OCI-LY1 (cell line): ENCODE results near the gene GTF3C1.

Experiments used
- H2AFZ ChIP-seq: fragments of 200-600 bp; sonication (generic), shearing (Covaris generic); 2 replicates; pipeline ENCODE4 v1.6.0; 2014; ENCODE audit warnings: antibody characterized with exemption, mild to moderate bottlenecking, low read length
- H3F3A ChIP-seq: fragments of 200-600 bp; sonication (generic), shearing (Covaris generic); 2 replicates; pipeline ENCODE4 v1.6.0; 2014; ENCODE audit warnings: mild to moderate bottlenecking, antibody characterized with exemption, low read length, moderate library complexity; ENCODE audit not compliant: insufficient read depth
- H3K27ac ChIP-seq: fragments of 200-600 bp; sonication (generic); 2 replicates; pipeline ENCODE4 v1.5.1; 2014; ENCODE audit warnings: low read length, mixed run types, mild to moderate bottlenecking, low read depth; ENCODE audit not compliant: poor library complexity, severe bottlenecking
- H3K27me3 ChIP-seq: fragments of 200-600 bp; sonication (generic); 2 replicates; pipeline ENCODE4 v1.6.0; 2014; ENCODE audit warnings: antibody characterized with exemption, mild to moderate bottlenecking, low read length, moderate library complexity; ENCODE audit not compliant: insufficient read depth
- H3K36me3 ChIP-seq: fragments of 200-600 bp; sonication (generic); 2 replicates; pipeline ENCODE4 v1.6.1; 2014; ENCODE audit warnings: mild to moderate bottlenecking, antibody characterized with exemption, low read length, moderate library complexity, mixed read lengths; ENCODE audit not compliant: insufficient read depth
- H3K4me1 ChIP-seq: fragments of 200-600 bp; sonication (generic); 2 replicates; pipeline ENCODE4 v1.5.1; 2014; ENCODE audit warnings: mild to moderate bottlenecking, low read length, moderate library complexity; ENCODE audit not compliant: insufficient read depth, severe bottlenecking
- H3K4me2 ChIP-seq: fragments of 200-600 bp; sonication (generic), shearing (Covaris generic); 2 replicates; pipeline ENCODE4 v1.6.1; 2014; ENCODE audit warnings: low read length
- H3K4me3 ChIP-seq: fragments of 200-600 bp; sonication (generic); 2 replicates; pipeline ENCODE4 v1.5.1; 2014; ENCODE audit warnings: low read length, low read depth, mild to moderate bottlenecking, mixed read lengths; ENCODE audit not compliant: poor library complexity, severe bottlenecking
- H3K79me2 ChIP-seq: fragments of 200-600 bp; shearing (Covaris generic); 2 replicates; pipeline ENCODE4 v1.6.1; 2016; ENCODE audit warnings: mixed run types, low read length, mixed read lengths; ENCODE audit not compliant: insufficient read depth
- H3K9ac ChIP-seq: fragments of 200-600 bp; sonication (generic), shearing (Covaris generic); 2 replicates; pipeline ENCODE4 v1.6.1; 2014; ENCODE audit warnings: mild to moderate bottlenecking, low read length, mixed read lengths
- H3K9me2 ChIP-seq: fragments of 200-600 bp; sonication (generic), shearing (Covaris generic); 2 replicates; pipeline ENCODE4 v1.6.1; 2014; ENCODE audit warnings: low read depth, mild to moderate bottlenecking, low read length, mixed read lengths
- H3K9me3 ChIP-seq: fragments of 200-600 bp; shearing (Covaris generic); 2 replicates; pipeline ENCODE4 v1.6.1; 2014; ENCODE audit warnings: low read length, mixed read lengths
- H4K20me1 ChIP-seq: fragments of 200-600 bp; sonication (generic), shearing (Covaris generic); 2 replicates; pipeline ENCODE4 v1.6.0; 2016; ENCODE audit warnings: mild to moderate bottlenecking, low read length; ENCODE audit not compliant: insufficient read depth
- CTCF ChIP-seq: fragments of 200-600 bp; sonication (generic), shearing (Covaris generic); IDR thresholded peaks from 2 replicates; pipeline ENCODE4 v1.5.1; 2017; ENCODE audit warnings: mild to moderate bottlenecking, antibody characterized with exemption, low read length, moderate library complexity, mixed read lengths
- EZH2 ChIP-seq: fragments of 200-600 bp; sonication (generic), shearing (Covaris generic); IDR thresholded peaks from 2 replicates; pipeline ENCODE4 v1.8.0; 2017; ENCODE audit warnings: borderline replicate concordance, mixed run types, mild to moderate bottlenecking, antibody characterized with exemption, low read length, moderate library complexity, mixed read lengths

Gene GTF3C1

GRCh38 chr16:27462846-27463682 is 86.6 kb downstream of the GTF3C1 start:
- no peaks in the 10 kb centered on the region for H4K20me1 ChIP-seq
- H3K4me3 ChIP-seq = no peak overlapping the region
- H3K4me2 ChIP-seq = no peak overlapping the region
- no peaks in the 10 kb centered on the region for H3F3A ChIP-seq
- no peak for TF ChIP-seq EZH2
- no peaks in the 10 kb centered on the region for H3K79me2 ChIP-seq
- no peaks in the 10 kb centered on the region for H3K9me2 ChIP-seq
- peaks cover 67% of the 10 kb centered on the region for H3K36me3 ChIP-seq
- H3K27ac ChIP-seq = no peak overlapping the region
- H2AFZ ChIP-seq = no peak overlapping the region
- no peaks in the 10 kb centered on the region for H3K27me3 ChIP-seq
- no peaks in the 10 kb centered on the region for H3K9me3 ChIP-seq
- no peak overlapping the region for H3K9ac ChIP-seq
- no peaks in the 10 kb centered on the region for H3K4me1 ChIP-seq

GRCh38 chr16:27462200-27462845 is 87.4 kb downstream of the GTF3C1 start:
- Histone ChIP-seq H3K4me3 (no peak overlapping the region), H3K79me2 (no peaks in the 10 kb centered on the region), H3K9me3 (no peaks in the 10 kb centered on the region), H3F3A (no peaks in the 10 kb centered on the region), H3K9ac (no peak overlapping the region), H2AFZ (no peak overlapping the region), H3K27me3 (no peaks in the 10 kb centered on the region), H3K9me2 (no peaks in the 10 kb centered on the region), H3K4me2 (no peak overlapping the region), H4K20me1 (no peaks in the 10 kb centered on the region), H3K36me3 (peaks cover 59% of the 10 kb centered on the region), H3K27ac (no peak overlapping the region), H3K4me1 (no peaks in the 10 kb centered on the region)
- TF ChIP-seq CTCF (no peak), EZH2 (no peak)

GRCh38 chr16:27461483-27462171 is 88.1 kb downstream of the GTF3C1 start:
- TF ChIP-seq CTCF (no peak), EZH2 (no peak)
- no peak overlapping the region for H2AFZ ChIP-seq
- no peaks in the 10 kb centered on the region for H3K4me1 ChIP-seq
- H3K4me3 ChIP-seq = no peak overlapping the region
- no peak overlapping the region for H3K9ac ChIP-seq
- no peaks in the 10 kb centered on the region for H3F3A ChIP-seq
- peaks cover 53% of the 10 kb centered on the region for H3K36me3 ChIP-seq
- H3K27ac ChIP-seq = no peak overlapping the region
- H3K9me2 ChIP-seq = no peaks in the 10 kb centered on the region
- no peaks in the 10 kb centered on the region for H3K9me3 ChIP-seq
- H3K27me3 ChIP-seq = no peaks in the 10 kb centered on the region
- H4K20me1 ChIP-seq = no peaks in the 10 kb centered on the region
- H3K4me2 ChIP-seq = no peak overlapping the region
- no peaks in the 10 kb centered on the region for H3K79me2 ChIP-seq
